K562 (cell line): ENCODE measurements around the gene MAD1L1. TPM values are rescaled to one million over a fixed set of nuclear protein-coding genes. Genes with fewer than 3 reads are reported as not detected.

Experiments
- ATAC-seq: fragments of 200-7000 bp; cut with Tn5 transposase; 3 replicates; pipeline ENCODE4 v1.9.1; 2020; ENCODE audit warnings: moderate library complexity
- BruUV-seq: library from RNA; stranded (reverse); fragments of 400-500 nt; replicated peaks from 2 replicates; lab custom pipeline; 2021; lab: Mats Ljungman, UMichigan
- CTCF ChIA-PET: fragments of 300-600 bp; formaldehyde crosslinking; extraction: SDS; loops from one replicate; lab custom pipeline; 2021; ENCODE audit warnings: low intra/inter-chr PET ratio; lab: Yijun Ruan, JAX
- POLR2A ChIA-PET: fragments of 300-600, 350-650 bp; sonication (Branson Sonifier 250); formaldehyde crosslinking; extraction: SDS; loops from one replicate; lab custom pipeline; 2021; ENCODE audit warnings: antibody characterized with exemption, inconsistent platforms; lab: Yijun Ruan, JAX
- DNase-seq, 4 experiments: peaks; one replicate each; pipeline versions ENCODE4 v3.0.0 to v3.0.0-alpha.2; 2011 to 2018; ENCODE audit warnings: low spot score in 3 of 4, mixed read lengths in 3 of 4; ENCODE audit errors: extremely low read depth in 1 of 4
- FAIRE-seq: peaks from 2 replicates; lab custom pipeline; 2011; peaks lifted over from hg19 to GRCh38; lab: Jason Lieb, UNC
- H2AFZ ChIP-seq: 2 replicates; pipeline ENCODE4 v1.6.0; 2011; ENCODE audit warnings: low read depth, low read length, control low read depth, inconsistent platforms
- H3K27ac ChIP-seq: fragments of 200-600 bp; 3 replicates; pipeline ENCODE4 v1.8.0; 2011; ENCODE audit warnings: low read depth, mild to moderate bottlenecking, control low read depth, inconsistent platforms, low read length, moderate library complexity, mixed read lengths; ENCODE audit errors: extremely low read depth
- H3K27me3 ChIP-seq, 2 experiments: fragments of 300-600 bp in 1 of 2; 2 replicates in 1 of 2; 3 replicates in 1 of 2; pipeline versions ENCODE4 v1.6.0 to v1.8.0; 2011; ENCODE audit warnings: inconsistent platforms in 2 of 2, low read length in 2 of 2, mild to moderate bottlenecking in 1 of 2, mixed read lengths in 1 of 2, moderate library complexity in 1 of 2; ENCODE audit not compliant: control insufficient read depth in 2 of 2, insufficient read depth in 2 of 2
- H3K36me3 ChIP-seq: fragments of 300-600 bp; 3 replicates; pipeline ENCODE4 v1.8.0; 2011; ENCODE audit warnings: mild to moderate bottlenecking, low read length, inconsistent platforms; ENCODE audit not compliant: control insufficient read depth, insufficient read depth
- H3K4me1 ChIP-seq, 2 experiments: fragments of 200-600 bp in 1 of 2; replicated peaks in 1 of 2; 2 replicates in 1 of 2; 3 replicates in 1 of 2; pipeline versions ENCODE4 v1.5.1 to v1.8.0; 2011; ENCODE audit warnings: inconsistent platforms in 2 of 2, low read length in 2 of 2, mild to moderate bottlenecking in 1 of 2, mixed read lengths in 1 of 2, moderate library complexity in 1 of 2; ENCODE audit not compliant: control insufficient read depth in 2 of 2, insufficient read depth in 2 of 2
- H3K4me2 ChIP-seq: 2 replicates; pipeline ENCODE4 v1.6.1; 2011; ENCODE audit warnings: low read length, control low read depth, inconsistent platforms, mixed read lengths; ENCODE audit not compliant: insufficient read depth
- H3K4me3 ChIP-seq: fragments of 200-600 bp; sonication (generic), shearing (Covaris generic); 2 replicates; pipeline ENCODE4 v1.5.1; 2016; ENCODE audit warnings: control low read depth, inconsistent platforms
- H3K79me2 ChIP-seq: fragments of 200-600 bp; 3 replicates; pipeline ENCODE4 v1.8.0; 2011; ENCODE audit warnings: low read length, inconsistent platforms; ENCODE audit not compliant: control insufficient read depth, insufficient read depth
- H3K9ac ChIP-seq, 2 experiments: 2 replicates each; pipeline versions ENCODE4 v1.6.0 to v1.6.1; 2011; ENCODE audit warnings: low read depth in 2 of 2, low read length in 2 of 2, control low read depth in 1 of 2, inconsistent platforms in 1 of 2, mild to moderate bottlenecking in 1 of 2, mixed read lengths in 1 of 2; ENCODE audit not compliant: insufficient read depth in 1 of 2
- H3K9me1 ChIP-seq: one replicate; pipeline ENCODE4 v1.6.0; 2011; ENCODE audit warnings: inconsistent platforms, mild to moderate bottlenecking, low read length, moderate library complexity; ENCODE audit not compliant: control insufficient read depth, insufficient read depth
- H3K9me3 ChIP-seq: replicated peaks from 2 replicates; pipeline ENCODE4 v1.5.1; 2011; ENCODE audit warnings: low read depth, low read length, inconsistent platforms; ENCODE audit not compliant: control insufficient read depth, insufficient read depth
- H4K20me1 ChIP-seq: replicated peaks from 2 replicates; pipeline ENCODE4 v1.6.1; 2011; ENCODE audit warnings: low read length, inconsistent platforms, mixed read lengths; ENCODE audit not compliant: control insufficient read depth, insufficient read depth
- BCOR ChIP-seq: fragments of 450-650 bp; IDR thresholded peaks from 2 replicates; pipeline ENCODE4 v1.6.1; 2016
- CBX8 ChIP-seq: fragments of 200-600 bp; sonication (generic); IDR thresholded peaks from 2 replicates; pipeline ENCODE4 v1.6.1; 2012; ENCODE audit warnings: borderline replicate concordance, mixed run types, low read depth, mild to moderate bottlenecking, moderate library complexity, mixed read lengths, low read length, control low read depth, inconsistent platforms; ENCODE audit not compliant: poor library complexity, severe bottlenecking; ENCODE audit errors: extremely low read depth
- HIVEP1 ChIP-seq: fragments of 250-450 bp; sonication (Bioruptor Pico); IDR thresholded peaks from 2 replicates; pipeline ENCODE4 v1.4.0; 2020; ENCODE audit warnings: mild to moderate bottlenecking
- HNRNPL ChIP-seq: fragments of 200-400 bp; formaldehyde crosslinking; IDR thresholded peaks from 2 replicates; pipeline ENCODE4 v1.6.1; 2017; ENCODE audit warnings: low read depth, mild to moderate bottlenecking, low read length
- KLF1 ChIP-seq: fragments of 450-650 bp; IDR thresholded peaks from 2 replicates; pipeline ENCODE4 v1.6.1; 2016; ENCODE audit warnings: missing genetic modification characterization, missing compliant biosample characterization
- NFATC3 ChIP-seq: fragments of 450-650 bp; IDR thresholded peaks from 2 replicates; pipeline ENCODE4 v1.6.1; 2017; ENCODE audit warnings: mild to moderate bottlenecking
- NFXL1 ChIP-seq: fragments of 450-650 bp; formaldehyde crosslinking; IDR thresholded peaks from 2 replicates; pipeline ENCODE4 v1.4.0; 2021; ENCODE audit warnings: mild to moderate bottlenecking
- NR2C1 ChIP-seq, 2 experiments: fragments of 450-650 bp; IDR thresholded peaks; 2 replicates each; pipeline ENCODE4 v1.6.1; 2017; ENCODE audit warnings: mild to moderate bottlenecking in 2 of 2, antibody characterized with exemption in 1 of 2, inconsistent platforms in 1 of 2, missing compliant biosample characterization in 1 of 2, missing genetic modification characterization in 1 of 2
- POLR2A ChIP-seq: fragments of 450-650 bp; conservative IDR thresholded peaks from 2 replicates; pipeline ENCODE4 v1.6.1; 2016
- RHOXF2B ChIP-seq: fragments of 250-450 bp; sonication (Bioruptor Pico); conservative IDR thresholded peaks from 2 replicates; pipeline ENCODE4 v1.5.1; 2021
- SRF ChIP-seq, 2 experiments: fragments of 250-450, 450-650 bp in 1 of 2; sonication (Bioruptor Pico) in 1 of 2; sonication (generic) in 1 of 2; formaldehyde crosslinking; IDR thresholded peaks; 2 replicates each; pipeline versions ENCODE4 v1.5.0 to v1.5.1; 2020 to 2022; ENCODE audit warnings: mild to moderate bottlenecking in 1 of 2, missing genetic modification reagents in 1 of 2
- U2AF2 ChIP-seq: fragments of 200-400 bp; formaldehyde crosslinking; optimal IDR thresholded peaks from 2 replicates; pipeline ENCODE3; 2017; ENCODE audit warnings: low read depth, mild to moderate bottlenecking, low read length
- ZHX1 ChIP-seq: fragments of 150-350 bp; conservative IDR thresholded peaks from 2 replicates; pipeline ENCODE4 v1.6.1; 2014; ENCODE audit warnings: low read length
- ZNF584 ChIP-seq: fragments of 200-800 bp; sonication (Bioruptor generic); IDR thresholded peaks from 2 replicates; pipeline ENCODE4 v1.6.1; 2016; ENCODE audit warnings: low read depth, mild to moderate bottlenecking, missing genetic modification characterization, missing compliant biosample characterization
- ZSCAN32 ChIP-seq: fragments of 450-650 bp; formaldehyde crosslinking; IDR thresholded peaks from 2 replicates; pipeline ENCODE4 v1.4.0; 2020; ENCODE audit warnings: mild to moderate bottlenecking, moderate library complexity
- WGBS: fragments of 100-300 bp; shearing (Covaris generic); methylation state at CpG from one replicate; pipeline ENCODE4 v1.1.6; 2016; ENCODE audit warnings: low coverage, mixed read lengths; ENCODE audit not compliant: insufficient coverage; ENCODE audit errors: missing lambda C conversion rate; 5-methylcytosine and 5-hydroxymethylcytosine counted together
- in situ Hi-C: fragments of 300-500 bp; cut with MboI; formaldehyde crosslinking; loops from 4 replicates; pipeline ENCODE4 v1.15.0; 2018; ENCODE audit warnings: inconsistent platforms, mixed read lengths
- intact Hi-C: fragments of 100-400 bp; cut with micrococcal nuclease; formaldehyde crosslinking; loops from 2 replicates; pipeline ENCODE4 v1.14.2; 2022
- polyA plus RNA-seq, 8 experiments: library from polyadenylated mRNA; depleted of rRNA in 4 of 8; stranded (reverse) in 5 of 8; unstranded in 3 of 8; fragments of >200 nt; fragmentation: Nextera tagmentation in 2 of 8; fragmentation: Illumina TruSeq in 1 of 8; extraction: Ambion mirVana in 2 of 8; extraction: Trizol in 1 of 8; gene quantifications; 2 replicates each; pipeline versions ENCODE4 v1.2.1 to v1.2.3, GENCODE V29; 2011 to 2014; ENCODE audit warnings: inconsistent platforms in 1 of 8, missing spikeins in 1 of 8
- total RNA-seq, 7 experiments: library from RNA; depleted of rRNA in 6 of 7; stranded (reverse); fragments of >200 nt in 6 of 7; fragmentation: Illumina TruSeq in 2 of 7; extraction: Trizol in 2 of 7; gene quantifications; 2 replicates each; pipeline versions ENCODE4 v1.2.1 to v1.2.3, GENCODE V29; 2011 to 2021; ENCODE audit warnings: low replicate concordance in 1 of 7
- TF ChIP-seq, protein P1 (sequence below): fragments of 250-450 bp; sonication (Bioruptor Pico); IDR thresholded peaks from 2 replicates; pipeline ENCODE4 v1.5.0; 2021
- TF ChIP-seq, protein P2 (sequence below): fragments of 450-650 bp; IDR thresholded peaks from 2 replicates; pipeline ENCODE4 v1.6.1; 2017; ENCODE audit warnings: mild to moderate bottlenecking, moderate library complexity

Gene MAD1L1
- total and polyA plus RNA-seq, 9 of the 15 experiments (the other 6 are each of a cell fraction or from before 2014, with no cell fraction given) = 1.7 to 89.7 (median 18.0) TPM

- 78% methylated on average over 30 of the region's 33 CpGs for WGBS
- Histone ChIP-seq H3K27me3 (no peaks in the 10 kb centered on the region), H3K4me2 (no peak overlapping the region), H3K27ac (no peak overlapping the region), H4K20me1 (no peaks in the 10 kb centered on the region), H3K9me1 (peaks cover 2% of the 10 kb centered on the region), H3K4me1 (peaks cover 0 to 65% of the 10 kb centered on the region in 2 experiments; a peak in 2 of 5 replicates), H3K36me3 (peaks cover 4% of the 10 kb centered on the region; the same call in 1 of the 3 replicates), H3K4me3 (no peak overlapping the region), H3K9ac (peak overlapping the region in 1 of 2 experiments; percentile 81; a peak in 2 of 4 replicates), H2AFZ (no peak overlapping the region), H3K9me3 (no peaks in the 10 kb centered on the region), H3K79me2 (no peaks in the 10 kb centered on the region)
- in situ Hi-C loops (no loop called here), intact Hi-C loops (no loop called here)
- DNase-seq (no peak), ATAC-seq (no peak), FAIRE-seq (no peak)
- BruUV-seq = no TSS peak
- CTCF ChIA-PET = no interaction called here
- POLR2A ChIA-PET = interaction anchor here (0.7 to 1.0 kb wide), 2 partner anchors 11 to 17 kb away, joined by 3 read pairs; no protein-coding TSS in a partner anchor
- TF ChIP-seq, protein P1, sequence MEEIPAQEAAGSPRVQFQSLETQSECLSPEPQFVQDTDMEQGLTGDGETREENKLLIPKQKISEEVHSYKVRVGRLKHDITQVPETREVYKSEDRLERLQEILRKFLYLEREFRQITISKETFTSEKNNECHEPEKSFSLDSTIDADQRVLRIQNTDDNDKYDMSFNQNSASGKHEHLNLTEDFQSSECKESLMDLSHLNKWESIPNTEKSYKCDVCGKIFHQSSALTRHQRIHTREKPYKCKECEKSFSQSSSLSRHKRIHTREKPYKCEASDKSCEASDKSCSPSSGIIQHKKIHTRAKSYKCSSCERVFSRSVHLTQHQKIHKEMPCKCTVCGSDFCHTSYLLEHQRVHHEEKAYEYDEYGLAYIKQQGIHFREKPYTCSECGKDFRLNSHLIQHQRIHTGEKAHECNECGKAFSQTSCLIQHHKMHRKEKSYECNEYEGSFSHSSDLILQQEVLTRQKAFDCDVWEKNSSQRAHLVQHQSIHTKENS (CRISPR knock-in tag) = no peak
- TF ChIP-seq, protein P2, sequence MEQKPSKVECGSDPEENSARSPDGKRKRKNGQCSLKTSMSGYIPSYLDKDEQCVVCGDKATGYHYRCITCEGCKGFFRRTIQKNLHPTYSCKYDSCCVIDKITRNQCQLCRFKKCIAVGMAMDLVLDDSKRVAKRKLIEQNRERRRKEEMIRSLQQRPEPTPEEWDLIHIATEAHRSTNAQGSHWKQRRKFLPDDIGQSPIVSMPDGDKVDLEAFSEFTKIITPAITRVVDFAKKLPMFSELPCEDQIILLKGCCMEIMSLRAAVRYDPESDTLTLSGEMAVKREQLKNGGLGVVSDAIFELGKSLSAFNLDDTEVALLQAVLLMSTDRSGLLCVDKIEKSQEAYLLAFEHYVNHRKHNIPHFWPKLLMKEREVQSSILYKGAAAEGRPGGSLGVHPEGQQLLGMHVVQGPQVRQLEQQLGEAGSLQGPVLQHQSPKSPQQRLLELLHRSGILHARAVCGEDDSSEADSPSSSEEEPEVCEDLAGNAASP = no peak
- no peak for TF ChIP-seq BCOR
- no peak for TF ChIP-seq ZHX1
- no peak for TF ChIP-seq ZSCAN32 (CRISPR knock-in tag)
- TF ChIP-seq HIVEP1 (CRISPR knock-in tag) = no peak
- no peak for TF ChIP-seq KLF1 (tag)
- TF ChIP-seq CBX8 = no peak
- no peak for TF ChIP-seq HNRNPL
- no peak for TF ChIP-seq POLR2A
- no peak for TF ChIP-seq NFXL1 (CRISPR knock-in tag)
- TF ChIP-seq RHOXF2B (CRISPR knock-in tag) = no peak
- TF ChIP-seq NR2C1 (IDR thresholded peaks at IDR 0.05) = no peak
- TF ChIP-seq NR2C1 (tag; IDR thresholded peaks at IDR 0.05) = no peak
- TF ChIP-seq U2AF2 = no peak
- no peak for TF ChIP-seq SRF (CRISPR knock-in tag; IDR thresholded peaks at IDR 0.05)
- no peak for TF ChIP-seq ZNF584 (CRISPR knock-in tag)
- no peak for TF ChIP-seq NFATC3
Observed at GRCh38 chr7:2001601-2002442, 230.9 kb downstream of the MAD1L1 start.
